Metanephros (tissue), 1 donor: ENCODE measurements around the gene OR6K2. TPM values are rescaled to one million over a fixed set of nuclear protein-coding genes. Genes with fewer than 3 reads are reported as not detected.

Source experiments
- total RNA-seq: library from RNA; depleted of rRNA; stranded (reverse); fragments of >200 nt; gene quantifications from one replicate; pipeline ENCODE4 v1.2.3, GENCODE V29; 2014

The OR6K2 gene, protein sequence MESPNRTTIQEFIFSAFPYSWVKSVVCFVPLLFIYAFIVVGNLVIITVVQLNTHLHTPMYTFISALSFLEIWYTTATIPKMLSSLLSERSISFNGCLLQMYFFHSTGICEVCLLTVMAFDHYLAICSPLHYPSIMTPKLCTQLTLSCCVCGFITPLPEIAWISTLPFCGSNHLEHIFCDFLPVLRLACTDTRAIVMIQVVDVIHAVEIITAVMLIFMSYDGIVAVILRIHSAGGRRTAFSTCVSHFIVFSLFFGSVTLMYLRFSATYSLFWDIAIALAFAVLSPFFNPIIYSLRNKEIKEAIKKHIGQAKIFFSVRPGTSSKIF
- total RNA-seq, result not detected

DNA sequence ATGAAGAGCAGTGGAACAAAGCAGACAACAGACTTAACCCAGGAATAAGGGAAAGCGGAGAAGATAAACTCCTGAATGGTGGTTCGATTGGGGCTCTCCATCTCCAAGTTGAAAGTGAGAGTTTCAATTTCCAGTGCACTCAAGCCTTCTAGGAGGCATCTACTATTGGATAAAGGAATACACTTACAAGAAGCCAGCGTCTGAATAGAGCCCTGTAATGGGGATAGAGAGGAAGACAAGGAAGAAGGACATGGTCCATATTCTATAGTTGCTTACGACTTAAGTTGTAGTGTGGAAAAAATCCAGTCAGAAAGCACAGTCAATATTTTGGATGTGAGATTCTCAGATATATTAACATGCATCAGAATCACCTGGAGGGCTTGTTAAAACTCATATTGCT is at the start of gene OR6K2:
OR6K2 (minus strand) TSS at position 101 of the 400 bp plus-strand sequence; CDS start at position 101, 0 bp downstream.

GRCh38 chr1:158720620-158721019 is 20.2 kb upstream of the OR6K2 start, which contains the start of gene OR6K3:
OR6K3 (minus strand) TSS chr1:158720720; CDS start chr1:158718115, 2,605 bp downstream.

DNA sequence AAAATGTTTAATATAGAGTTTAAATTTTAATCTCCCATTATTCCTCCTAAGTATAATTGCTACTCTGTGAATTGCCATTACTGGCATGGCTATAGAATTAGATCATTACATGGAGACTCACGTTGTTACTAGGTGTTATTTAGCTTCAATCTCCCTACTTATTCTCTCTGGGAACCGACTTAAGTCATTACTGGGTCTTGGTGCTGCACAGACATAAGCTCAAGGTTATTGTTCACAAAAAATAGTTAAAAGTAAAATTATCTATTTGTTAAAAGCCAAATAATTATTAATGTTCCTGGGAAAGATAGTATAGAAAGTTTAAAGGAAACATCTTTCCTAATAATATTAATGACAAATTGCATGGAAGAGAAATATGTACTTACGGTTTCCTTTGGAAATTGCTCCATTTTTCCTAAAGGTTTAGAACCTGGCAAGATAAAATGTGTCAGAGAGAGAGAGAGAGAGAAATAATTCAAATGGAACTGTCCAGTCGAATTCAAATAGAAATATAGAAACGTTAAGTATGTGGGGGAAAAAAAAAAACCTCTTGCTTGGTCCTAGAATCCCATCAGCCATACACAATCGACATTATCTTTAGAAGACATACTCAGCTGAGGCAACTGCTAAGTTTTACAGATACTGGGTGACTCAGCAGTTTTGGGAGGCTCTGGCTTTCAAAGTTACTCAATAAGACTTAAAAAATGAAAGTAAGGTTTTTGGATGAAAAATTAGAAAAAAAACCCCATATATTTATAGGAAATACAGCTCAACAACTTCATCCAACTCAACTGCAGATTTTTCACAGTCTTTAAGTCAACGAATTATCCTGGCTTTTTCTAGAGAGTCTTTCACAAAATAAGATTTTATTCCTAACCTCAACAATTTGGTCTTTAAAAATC is 14.1 kb downstream of the OR6K2 start, which contains the start of gene SPTA1:
SPTA1 (minus strand) TSS at position 605 of the 899 bp plus-strand sequence; CDS start at position 407, 198 bp downstream.

Other genes with a start within 250 kb of the OR6K2 start
- gene OR10K1, start 238.8 kb downstream of the OR6K2 start, total RNA-seq, result not detected
- not detected for gene OR10R2, start 228.4 kb downstream of the OR6K2 start, total RNA-seq
- not detected for gene OR6Y1, start 146.2 kb downstream of the OR6K2 start, total RNA-seq
- not detected for gene OR6P1, start 130.1 kb downstream of the OR6K2 start, total RNA-seq
- not detected for gene OR10X1, start 120.8 kb downstream of the OR6K2 start, total RNA-seq
- gene OR10Z1, start 95.4 kb downstream of the OR6K2 start, total RNA-seq, result not detected
- gene SPTA1, start 13.9 kb downstream of the OR6K2 start, total RNA-seq, result 22.7 TPM
- gene OR6K3, start 20.1 kb upstream of the OR6K2 start, total RNA-seq, result not detected
- not detected for gene OR6K6, start 54.1 kb upstream of the OR6K2 start, total RNA-seq
- not detected for gene OR6N1, start 71.5 kb upstream of the OR6K2 start, total RNA-seq
- not detected for gene OR6N2, start 80.6 kb upstream of the OR6K2 start, total RNA-seq
- gene MNDA, start 130.7 kb upstream of the OR6K2 start, total RNA-seq, result 18.7 TPM
- 0.18 TPM for gene PYHIN1, start 230.9 kb upstream of the OR6K2 start, total RNA-seq